CD4-positive, alpha-beta T cell treated with Interleukin-21 for 1 hour (primary cell): ENCODE results near the gene SACM1L.
"Not testable (repeated sequence)": the region's sequence is repeated elsewhere in the genome, so short reads cannot be mapped to it uniquely, and the experiment has no call there.

Experiments
- DNase-seq: peaks from one replicate; pipeline ENCODE4 v3.0.0-alpha.2; 2020

The SACM1L gene

GRCh38 chr3:45746165-45746776 is 57.1 kb downstream of the SACM1L start:
- DNase-seq = no peak

GRCh38 chr3:45746777-45747622 is 57.8 kb downstream of the SACM1L start:
- DNase-seq = no peak

- no peak for DNase-seq
Measured at GRCh38 chr3:45748068-45748467, 58.9 kb downstream of the SACM1L start.

GRCh38 chr3:45749036-45749600 is 59.9 kb downstream of the SACM1L start:
- not testable (repeated sequence) for DNase-seq

- DNase-seq = no peak
Measured at GRCh38 chr3:45749880-45750279, 60.7 kb downstream of the SACM1L start.

GRCh38 chr3:45751537-45752242 is 62.5 kb downstream of the SACM1L start:
- no peak for DNase-seq

- no peak for DNase-seq
Measured at GRCh38 chr3:45753095-45753494, 63.9 kb downstream of the SACM1L start.

- no peak for DNase-seq
Measured at GRCh38 chr3:45754461-45754860, 65.3 kb downstream of the SACM1L start.

- no peak for DNase-seq
Measured at GRCh38 chr3:45756055-45756454, 66.9 kb downstream of the SACM1L start.

GRCh38 chr3:45757141-45757540 is 67.9 kb downstream of the SACM1L start:
- DNase-seq = not testable (repeated sequence)

GRCh38 chr3:45758871-45759270 is 69.7 kb downstream of the SACM1L start:
- DNase-seq = no peak

- no peak for DNase-seq
Measured at GRCh38 chr3:45759851-45760250, 70.7 kb downstream of the SACM1L start.

GRCh38 chr3:45760878-45761711 is 71.9 kb downstream of the SACM1L start:
- peak; percentile 54 for DNase-seq

GRCh38 chr3:45761831-45762230 is 72.6 kb downstream of the SACM1L start:
- no peak for DNase-seq

- DNase-seq = no peak
Measured at GRCh38 chr3:45762647-45763302, 73.6 kb downstream of the SACM1L start.

GRCh38 chr3:45763303-45763675 is 74.1 kb downstream of the SACM1L start:
- DNase-seq = no peak

- no peak for DNase-seq
Measured at GRCh38 chr3:45765266-45765851, 76.2 kb downstream of the SACM1L start.

- no peak for DNase-seq
Measured at GRCh38 chr3:45765958-45766357, 76.8 kb downstream of the SACM1L start.

- no peak for DNase-seq
Measured at GRCh38 chr3:45771166-45771775, 82.1 kb downstream of the SACM1L start.

GRCh38 chr3:45771831-45772230 is 82.6 kb downstream of the SACM1L start:
- DNase-seq = no peak
